ENCODE data around the gene SFN. TPM values are rescaled to one million over a fixed set of nuclear protein-coding genes. Genes with fewer than 3 reads are reported as not detected.

Gene SFN
- total RNA-seq, 1 donor from 2014 or later, result 83.8 TPM

GRCh38 chr1:26854906-26855305 lies 8.0 kb upstream of the SFN start:
- no peak for TF ChIP-seq CTCF (IDR thresholded peaks at IDR 0.05)
- Histone ChIP-seq H3K36me3 (peaks cover 51% of the 10 kb centered on the region), H3K9me3 (no peaks in the 10 kb centered on the region), H3K4me3 (no peak overlapping the region), H3K27ac (no peak overlapping the region), H3K27me3 (no peaks in the 10 kb centered on the region), H3K4me1 (no peaks in the 10 kb centered on the region)
- DNase-seq (no peak), ATAC-seq (no peak)
- intact Hi-C loops (cut with DNase I), result no loop called here

GRCh38 chr1:26855636-26856035 lies 7.3 kb upstream of the SFN start:
- TF ChIP-seq CTCF (IDR thresholded peaks at IDR 0.05), result no peak
- intact Hi-C loops (cut with DNase I), result no loop called here
- peaks cover 44% of the 10 kb centered on the region for H3K36me3 ChIP-seq

GRCh38 chr1:26856181-26856580 lies 6.8 kb upstream of the SFN start:
- DNase-seq (no peak), ATAC-seq (no peak)
- Histone ChIP-seq H3K4me1 (no peaks in the 10 kb centered on the region), H3K27ac (no peak overlapping the region), H3K4me3 (no peak overlapping the region), H3K27me3 (no peaks in the 10 kb centered on the region), H3K9me3 (no peaks in the 10 kb centered on the region), H3K36me3 (peaks cover 39% of the 10 kb centered on the region)
- intact Hi-C loops (cut with DNase I), result no loop called here
- TF ChIP-seq CTCF (IDR thresholded peaks at IDR 0.05), result no peak

More at GRCh38 chr1:26855636-26856035, 7.3 kb upstream of the SFN start:
- DNase-seq, result no peak
- Histone ChIP-seq H3K27me3 (no peaks in the 10 kb centered on the region), H3K27ac (no peak overlapping the region), H3K4me3 (no peak overlapping the region), H3K9me3 (no peaks in the 10 kb centered on the region), H3K4me1 (no peaks in the 10 kb centered on the region)
- no peak for ATAC-seq

- no peak for ATAC-seq
Measured at GRCh38 chr1:26856604-26857469, 6.1 kb upstream of the SFN start.

GRCh38 chr1:26857473-26858060 lies 5.4 kb upstream of the SFN start:
- Histone ChIP-seq H3K36me3 (peaks cover 25% of the 10 kb centered on the region), H3K9me3 (no peaks in the 10 kb centered on the region), H3K4me3 (no peak overlapping the region), H3K4me1 (no peaks in the 10 kb centered on the region), H3K27ac (no peak overlapping the region), H3K27me3 (no peaks in the 10 kb centered on the region)
- no peak for ATAC-seq
- DNase-seq, result no peak
- intact Hi-C loops (cut with DNase I), result no loop called here
- no peak for TF ChIP-seq CTCF (IDR thresholded peaks at IDR 0.05)

More at GRCh38 chr1:26856604-26857469, 6.1 kb upstream of the SFN start:
- no peak overlapping the region for H3K27ac ChIP-seq
- peaks cover 32% of the 10 kb centered on the region for H3K36me3 ChIP-seq
- no peak overlapping the region for H3K4me3 ChIP-seq
- DNase-seq, result no peak
- intact Hi-C loops (cut with DNase I), result no loop called here
- no peaks in the 10 kb centered on the region for H3K27me3 ChIP-seq
- no peak for TF ChIP-seq CTCF (IDR thresholded peaks at IDR 0.05)
- H3K4me1 ChIP-seq, result no peaks in the 10 kb centered on the region
- H3K9me3 ChIP-seq, result no peaks in the 10 kb centered on the region

Data from upper lobe of right lung (tissue), 1 donor.